Lower lobe of right lung (tissue), 2 donors: ENCODE measurements around the gene PRKG1. TPM values are rescaled to one million over a fixed set of nuclear protein-coding genes. Genes with fewer than 3 reads are reported as not detected.
A peak's percentile ranks its signal among the peaks of the same experiment; 100 is the strongest.

Source experiments
- ATAC-seq, 2 donors: fragments of 200-7000 bp; cut with Tn5 transposase; one replicate each; pipeline ENCODE4 v1.9.1; 2020 to 2022; ENCODE audit warnings: mild to moderate bottlenecking in 2 of 2, moderate library complexity in 2 of 2
- DNase-seq: peaks from one replicate; pipeline ENCODE4 v3.0.0-alpha.2; 2020
- H3K27ac ChIP-seq: fragments of 200-600 bp; one replicate; pipeline ENCODE4 v1.8.0; 2022
- H3K27me3 ChIP-seq: fragments of 200-600 bp; one replicate; pipeline ENCODE4 v1.8.0; 2022; ENCODE audit warnings: low read depth
- H3K36me3 ChIP-seq: fragments of 200-600 bp; one replicate; pipeline ENCODE4 v1.8.0; 2022; ENCODE audit warnings: mild to moderate bottlenecking
- H3K4me1 ChIP-seq: fragments of 200-600 bp; one replicate; pipeline ENCODE4 v1.8.0; 2022
- H3K4me3 ChIP-seq: fragments of 200-600 bp; one replicate; pipeline ENCODE4 v1.8.0; 2022; ENCODE audit warnings: mild to moderate bottlenecking
- H3K9me3 ChIP-seq: fragments of 200-600 bp; one replicate; pipeline ENCODE4 v1.8.0; 2022
- intact Hi-C: fragments of 100-400 bp; cut with DNase I; formaldehyde crosslinking; loops from one replicate; pipeline ENCODE4 v1.11.0; 2022
- total RNA-seq: library from RNA; stranded (reverse); fragmentation: NEBNext Ultra II Directional; extraction: Animal tissue kit (Norgen Biotek cat#: 25700); gene quantifications from one replicate; pipeline ENCODE4 v1.2.1, GENCODE V29; 2021
- TF ChIP-seq, protein P1 (sequence below): fragments of 200-600 bp; IDR thresholded peaks from one replicate; pipeline ENCODE4 v1.8.0; 2022; ENCODE audit warnings: antibody characterized with exemption, mild to moderate bottlenecking
- donor health status: DM: no; HTN: yes; CAD: no; lungs with severe emphysema.

Gene PRKG1
- total RNA-seq, 1 donor from 2014 or later: 23.6 TPM

DNA sequence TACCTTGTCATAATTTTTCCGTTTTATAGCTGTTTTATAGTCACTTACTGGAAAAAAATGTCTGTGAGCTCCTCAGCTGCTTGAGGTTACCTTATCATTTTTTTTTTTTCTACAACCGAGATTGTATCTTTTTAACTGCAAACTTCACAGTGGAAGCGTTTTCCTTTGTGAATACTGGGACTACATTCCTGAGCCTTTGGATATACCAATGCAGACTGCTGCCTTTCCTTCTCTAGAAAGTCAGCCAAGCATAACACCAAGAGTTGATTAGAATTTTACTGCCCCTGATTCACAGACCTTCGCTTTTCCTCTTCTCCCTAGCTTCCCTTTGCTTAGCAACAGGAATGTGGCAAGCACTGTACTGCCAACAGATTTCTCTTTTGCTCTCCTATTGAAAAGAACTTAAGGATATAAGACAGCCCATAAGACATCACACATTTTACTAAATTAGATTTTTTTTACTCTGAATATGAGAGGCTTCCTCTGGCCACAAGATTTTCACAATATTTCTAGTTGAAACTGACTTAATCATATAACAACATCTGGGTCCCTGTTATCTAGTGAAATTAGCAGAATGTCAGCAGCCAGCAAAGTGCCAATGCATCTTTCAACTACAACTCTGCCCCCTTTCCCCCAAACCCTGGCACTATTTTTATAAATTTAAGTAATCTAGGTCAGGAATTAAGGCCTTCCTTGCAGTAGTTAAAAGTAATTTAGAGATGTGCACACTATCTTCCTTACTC lies 170.6 kb downstream of the PRKG1 start:
- no peaks in the 10 kb centered on the region for H3K36me3 ChIP-seq
- ATAC-seq (peak in 1 of 2 donors; percentile 31), DNase-seq (no peak)
- H3K27me3 ChIP-seq: no peaks in the 10 kb centered on the region
- H3K27ac ChIP-seq: no peak overlapping the region
- TF ChIP-seq, protein P1, sequence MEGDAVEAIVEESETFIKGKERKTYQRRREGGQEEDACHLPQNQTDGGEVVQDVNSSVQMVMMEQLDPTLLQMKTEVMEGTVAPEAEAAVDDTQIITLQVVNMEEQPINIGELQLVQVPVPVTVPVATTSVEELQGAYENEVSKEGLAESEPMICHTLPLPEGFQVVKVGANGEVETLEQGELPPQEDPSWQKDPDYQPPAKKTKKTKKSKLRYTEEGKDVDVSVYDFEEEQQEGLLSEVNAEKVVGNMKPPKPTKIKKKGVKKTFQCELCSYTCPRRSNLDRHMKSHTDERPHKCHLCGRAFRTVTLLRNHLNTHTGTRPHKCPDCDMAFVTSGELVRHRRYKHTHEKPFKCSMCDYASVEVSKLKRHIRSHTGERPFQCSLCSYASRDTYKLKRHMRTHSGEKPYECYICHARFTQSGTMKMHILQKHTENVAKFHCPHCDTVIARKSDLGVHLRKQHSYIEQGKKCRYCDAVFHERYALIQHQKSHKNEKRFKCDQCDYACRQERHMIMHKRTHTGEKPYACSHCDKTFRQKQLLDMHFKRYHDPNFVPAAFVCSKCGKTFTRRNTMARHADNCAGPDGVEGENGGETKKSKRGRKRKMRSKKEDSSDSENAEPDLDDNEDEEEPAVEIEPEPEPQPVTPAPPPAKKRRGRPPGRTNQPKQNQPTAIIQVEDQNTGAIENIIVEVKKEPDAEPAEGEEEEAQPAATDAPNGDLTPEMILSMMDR: no peak
- intact Hi-C loops: no loop called here
- H3K4me1 ChIP-seq: no peaks in the 10 kb centered on the region
- H3K9me3 ChIP-seq: no peaks in the 10 kb centered on the region
- no peak overlapping the region for H3K4me3 ChIP-seq

DNA sequence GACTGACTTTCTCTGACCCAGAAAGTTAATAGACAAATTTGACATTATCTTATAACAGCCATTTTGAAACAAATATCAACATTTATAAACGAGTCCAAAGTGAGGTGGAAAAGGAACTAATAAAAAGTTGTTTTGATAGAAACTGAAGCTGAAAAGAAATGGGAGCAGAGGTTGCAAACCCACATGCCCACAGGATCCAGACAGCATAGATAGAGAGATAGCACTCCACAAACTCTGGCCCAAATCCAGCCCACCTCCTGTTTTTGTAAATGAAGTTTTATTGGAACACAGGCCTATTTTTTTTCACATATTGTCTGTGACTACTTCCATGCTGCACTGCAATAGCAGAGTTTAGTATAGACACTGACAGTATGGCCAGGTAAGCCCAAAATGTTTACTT lies 171.9 kb downstream of the PRKG1 start:
- Histone ChIP-seq H3K27me3 (no peaks in the 10 kb centered on the region), H3K36me3 (no peaks in the 10 kb centered on the region), H3K27ac (no peak overlapping the region), H3K4me3 (no peak overlapping the region), H3K9me3 (no peaks in the 10 kb centered on the region), H3K4me1 (no peaks in the 10 kb centered on the region)
- ATAC-seq: no peak
- DNase-seq: no peak
- intact Hi-C loops: no loop called here
- TF ChIP-seq, protein P1: no peak

DNA sequence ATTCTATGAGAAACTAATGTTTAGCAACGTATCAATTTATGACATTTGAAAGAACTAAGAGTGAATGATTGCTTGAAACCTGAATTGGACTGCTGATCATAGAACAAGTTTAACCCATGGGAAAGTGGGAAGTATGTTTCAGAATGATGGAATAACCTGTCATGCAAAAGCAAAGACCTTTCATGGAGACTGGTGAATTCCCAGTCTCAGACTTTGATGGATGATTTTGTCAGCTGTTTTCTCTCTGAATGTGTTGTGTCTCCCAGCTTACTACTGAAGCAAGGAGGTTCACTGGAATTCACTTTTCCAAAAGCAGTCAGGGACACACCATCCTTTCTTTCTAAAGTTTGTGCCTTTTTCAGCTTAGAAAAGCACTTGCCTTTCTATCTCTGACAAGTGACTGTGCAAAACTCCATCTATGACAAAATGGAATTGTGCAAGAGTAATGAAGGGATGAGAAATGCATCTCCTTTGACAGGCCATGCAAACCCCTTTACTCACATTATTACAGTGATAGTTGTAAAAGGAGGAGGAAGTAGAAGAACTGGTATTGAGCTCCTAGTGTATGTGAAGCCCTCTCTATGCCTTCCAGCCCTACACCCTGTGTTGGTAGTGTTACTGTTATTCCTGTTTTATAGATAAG lies 176.1 kb downstream of the PRKG1 start:
- no peak for ATAC-seq
- no peak for DNase-seq
- Histone ChIP-seq H3K4me3 (no peak overlapping the region), H3K27me3 (no peaks in the 10 kb centered on the region), H3K4me1 (no peaks in the 10 kb centered on the region), H3K36me3 (no peaks in the 10 kb centered on the region), H3K9me3 (no peaks in the 10 kb centered on the region), H3K27ac (no peak overlapping the region)
- intact Hi-C loops: no loop called here
- TF ChIP-seq, protein P1: no peak

DNA sequence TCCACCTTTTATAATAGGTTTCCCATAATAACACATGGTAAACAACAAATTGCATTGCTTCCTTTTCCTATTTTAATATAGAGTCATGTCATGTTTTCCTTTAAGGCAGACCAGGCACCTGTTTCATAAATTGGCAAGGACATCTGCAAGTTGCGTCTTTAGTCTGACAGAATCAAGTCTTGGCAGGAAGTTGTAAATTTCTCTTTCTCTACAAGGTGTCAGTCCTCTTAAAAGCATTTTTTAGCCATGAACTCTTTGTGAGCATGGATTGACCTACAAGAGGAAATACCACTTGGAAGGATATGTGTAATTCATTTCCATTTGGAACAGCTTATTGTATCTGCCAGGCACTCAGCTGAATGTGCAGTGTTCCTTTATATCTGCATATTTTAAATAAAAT lies 176.8 kb downstream of the PRKG1 start:
- H3K27me3 ChIP-seq: no peaks in the 10 kb centered on the region
- no peaks in the 10 kb centered on the region for H3K9me3 ChIP-seq
- no peaks in the 10 kb centered on the region for H3K4me1 ChIP-seq
- H3K36me3 ChIP-seq: no peaks in the 10 kb centered on the region
- TF ChIP-seq, protein P1: no peak
- DNase-seq (no peak), ATAC-seq (no peak)
- no peak overlapping the region for H3K27ac ChIP-seq
- no peak overlapping the region for H3K4me3 ChIP-seq
- intact Hi-C loops: no loop called here

DNA sequence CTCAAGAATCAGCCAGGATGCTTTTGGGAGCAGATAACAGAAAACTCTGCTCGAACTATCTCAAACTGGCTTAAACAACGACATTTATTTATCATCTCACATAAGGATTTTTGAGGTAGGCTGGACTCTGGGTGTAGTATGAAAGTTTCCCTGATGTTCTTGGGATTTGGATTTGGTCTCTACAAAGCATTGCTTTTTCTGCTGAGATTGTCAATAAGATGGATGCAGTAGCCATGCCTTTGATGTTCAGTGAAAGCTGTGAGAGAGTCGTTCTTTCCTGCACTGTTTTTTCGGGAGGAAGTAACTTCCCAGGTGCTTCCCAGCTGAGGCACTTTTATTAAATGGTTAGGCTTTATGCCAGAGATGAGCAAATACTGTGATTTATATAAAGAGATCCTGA lies 181.1 kb downstream of the PRKG1 start:
- H3K36me3 ChIP-seq: no peaks in the 10 kb centered on the region

More for the DNA sequence above, 181.1 kb downstream of the PRKG1 start:
- ATAC-seq (no peak), DNase-seq (no peak)
- H3K27ac ChIP-seq: no peak overlapping the region
- H3K4me1 ChIP-seq: no peaks in the 10 kb centered on the region
- intact Hi-C loops: no loop called here
- TF ChIP-seq, protein P1: no peak
- H3K9me3 ChIP-seq: no peaks in the 10 kb centered on the region
- no peak overlapping the region for H3K4me3 ChIP-seq
- no peaks in the 10 kb centered on the region for H3K27me3 ChIP-seq
